Measurements from ENCODE around the gene HECTD1.

DNA sequence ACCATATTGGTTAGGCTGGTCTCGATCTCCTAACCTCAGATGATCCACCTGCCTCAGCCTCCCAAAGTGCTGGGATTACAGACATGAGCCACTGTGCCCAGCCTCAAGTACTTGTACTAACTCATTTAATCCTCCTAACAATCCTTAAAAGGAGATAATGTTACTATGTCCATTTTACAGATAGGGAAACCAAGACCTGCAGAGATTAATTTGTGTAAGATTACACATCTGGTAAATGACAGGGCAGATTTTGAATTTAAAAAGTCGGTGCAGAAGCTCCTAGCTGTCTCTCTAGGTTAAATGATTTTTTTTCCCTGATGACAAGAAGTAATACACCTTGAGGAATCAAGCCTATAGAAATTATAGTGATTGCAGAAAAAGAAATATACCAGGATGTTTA is 13.7 kb upstream of the HECTD1 start:
- TF ChIP-seq MXD4 (CRISPR knock-in tag; IDR thresholded peaks at IDR 0.05; ENCODE audit: borderline replicate concordance) (no peak), ELF4 (CRISPR knock-in tag; IDR thresholded peaks at IDR 0.05; ENCODE audit: low read depth) (no peak), ATF1 (CRISPR knock-in tag; IDR thresholded peaks at IDR 0.05) (no peak)
- TF ChIP-seq, protein P1, sequence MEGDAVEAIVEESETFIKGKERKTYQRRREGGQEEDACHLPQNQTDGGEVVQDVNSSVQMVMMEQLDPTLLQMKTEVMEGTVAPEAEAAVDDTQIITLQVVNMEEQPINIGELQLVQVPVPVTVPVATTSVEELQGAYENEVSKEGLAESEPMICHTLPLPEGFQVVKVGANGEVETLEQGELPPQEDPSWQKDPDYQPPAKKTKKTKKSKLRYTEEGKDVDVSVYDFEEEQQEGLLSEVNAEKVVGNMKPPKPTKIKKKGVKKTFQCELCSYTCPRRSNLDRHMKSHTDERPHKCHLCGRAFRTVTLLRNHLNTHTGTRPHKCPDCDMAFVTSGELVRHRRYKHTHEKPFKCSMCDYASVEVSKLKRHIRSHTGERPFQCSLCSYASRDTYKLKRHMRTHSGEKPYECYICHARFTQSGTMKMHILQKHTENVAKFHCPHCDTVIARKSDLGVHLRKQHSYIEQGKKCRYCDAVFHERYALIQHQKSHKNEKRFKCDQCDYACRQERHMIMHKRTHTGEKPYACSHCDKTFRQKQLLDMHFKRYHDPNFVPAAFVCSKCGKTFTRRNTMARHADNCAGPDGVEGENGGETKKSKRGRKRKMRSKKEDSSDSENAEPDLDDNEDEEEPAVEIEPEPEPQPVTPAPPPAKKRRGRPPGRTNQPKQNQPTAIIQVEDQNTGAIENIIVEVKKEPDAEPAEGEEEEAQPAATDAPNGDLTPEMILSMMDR (IDR thresholded peaks at IDR 0.05), result no peak
- TF ChIP-seq, protein P2, sequence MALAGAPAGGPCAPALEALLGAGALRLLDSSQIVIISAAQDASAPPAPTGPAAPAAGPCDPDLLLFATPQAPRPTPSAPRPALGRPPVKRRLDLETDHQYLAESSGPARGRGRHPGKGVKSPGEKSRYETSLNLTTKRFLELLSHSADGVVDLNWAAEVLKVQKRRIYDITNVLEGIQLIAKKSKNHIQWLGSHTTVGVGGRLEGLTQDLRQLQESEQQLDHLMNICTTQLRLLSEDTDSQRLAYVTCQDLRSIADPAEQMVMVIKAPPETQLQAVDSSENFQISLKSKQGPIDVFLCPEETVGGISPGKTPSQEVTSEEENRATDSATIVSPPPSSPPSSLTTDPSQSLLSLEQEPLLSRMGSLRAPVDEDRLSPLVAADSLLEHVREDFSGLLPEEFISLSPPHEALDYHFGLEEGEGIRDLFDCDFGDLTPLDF (CRISPR knock-in tag; IDR thresholded peaks at IDR 0.05), result no peak

All from WTC11 (cell line).